ENCODE data around the gene YIPF1. TPM values are rescaled to one million over a fixed set of nuclear protein-coding genes. Genes with fewer than 3 reads are reported as not detected.

The YIPF1 gene
- total and polyA plus RNA-seq, 2 experiments from 2014 or later, result 27.7 to 34.0 TPM

DNA sequence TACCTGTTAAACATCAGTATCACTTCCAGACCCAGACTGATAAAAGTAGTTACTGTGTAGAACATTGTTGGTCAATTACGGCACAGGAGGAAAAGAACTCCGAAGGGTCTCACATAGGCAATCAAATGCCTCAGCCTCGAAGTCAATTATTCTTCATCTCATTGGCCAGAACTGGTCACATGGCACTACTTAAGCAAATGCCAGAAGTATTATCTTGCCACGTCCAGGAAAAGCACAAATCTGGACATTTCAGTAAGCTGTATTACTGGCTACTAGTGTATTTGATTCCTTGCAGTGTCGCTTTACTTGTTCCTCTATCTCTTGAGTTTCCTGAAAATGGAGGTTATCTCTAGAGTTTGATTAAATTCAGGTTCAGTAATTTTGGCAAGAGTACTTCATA is 28.7 kb upstream of the YIPF1 start:
- Histone ChIP-seq H3K4me2 (no peak overlapping the region), H3K36me3 (replicated peaks; ENCODE audit: insufficient read depth, low read depth) (no peaks in the 10 kb centered on the region), H3K79me2 (no peaks in the 10 kb centered on the region), H3K4me3 (no peak overlapping the region), H3K9me3 (ENCODE audit: low read depth) (no peaks in the 10 kb centered on the region), H4K20me1 (ENCODE audit: insufficient read depth, poor library complexity, severe bottlenecking) (no peaks in the 10 kb centered on the region), H3K4me1 (ENCODE audit: insufficient read depth) (peaks cover 3% of the 10 kb centered on the region), H3K9me2 (replicated peaks; ENCODE audit: insufficient read depth) (no peaks in the 10 kb centered on the region), H3K27ac (peak overlapping the region; percentile 72), H3K27me3 (no peaks in the 10 kb centered on the region), H2AFZ (no peak overlapping the region)
- 83% methylated on average over 5 of the region's 5 CpGs for WGBS (ENCODE audit: low lambda C conversion rate, missing lambda C conversion rate)
- TF ChIP-seq EZH2 (IDR thresholded peaks at IDR 0.05; ENCODE audit: borderline replicate concordance) (no peak), EZH2phosphoT487 (IDR thresholded peaks at IDR 0.05; ENCODE audit: low read depth, severe bottlenecking, unreplicated experiment) (no peak)
- TF ChIP-seq, protein P1, sequence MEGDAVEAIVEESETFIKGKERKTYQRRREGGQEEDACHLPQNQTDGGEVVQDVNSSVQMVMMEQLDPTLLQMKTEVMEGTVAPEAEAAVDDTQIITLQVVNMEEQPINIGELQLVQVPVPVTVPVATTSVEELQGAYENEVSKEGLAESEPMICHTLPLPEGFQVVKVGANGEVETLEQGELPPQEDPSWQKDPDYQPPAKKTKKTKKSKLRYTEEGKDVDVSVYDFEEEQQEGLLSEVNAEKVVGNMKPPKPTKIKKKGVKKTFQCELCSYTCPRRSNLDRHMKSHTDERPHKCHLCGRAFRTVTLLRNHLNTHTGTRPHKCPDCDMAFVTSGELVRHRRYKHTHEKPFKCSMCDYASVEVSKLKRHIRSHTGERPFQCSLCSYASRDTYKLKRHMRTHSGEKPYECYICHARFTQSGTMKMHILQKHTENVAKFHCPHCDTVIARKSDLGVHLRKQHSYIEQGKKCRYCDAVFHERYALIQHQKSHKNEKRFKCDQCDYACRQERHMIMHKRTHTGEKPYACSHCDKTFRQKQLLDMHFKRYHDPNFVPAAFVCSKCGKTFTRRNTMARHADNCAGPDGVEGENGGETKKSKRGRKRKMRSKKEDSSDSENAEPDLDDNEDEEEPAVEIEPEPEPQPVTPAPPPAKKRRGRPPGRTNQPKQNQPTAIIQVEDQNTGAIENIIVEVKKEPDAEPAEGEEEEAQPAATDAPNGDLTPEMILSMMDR (IDR thresholded peaks at IDR 0.05; ENCODE audit: poor library complexity), result no peak
- DNase-seq (ENCODE audit: low spot score), result no peak

DNA sequence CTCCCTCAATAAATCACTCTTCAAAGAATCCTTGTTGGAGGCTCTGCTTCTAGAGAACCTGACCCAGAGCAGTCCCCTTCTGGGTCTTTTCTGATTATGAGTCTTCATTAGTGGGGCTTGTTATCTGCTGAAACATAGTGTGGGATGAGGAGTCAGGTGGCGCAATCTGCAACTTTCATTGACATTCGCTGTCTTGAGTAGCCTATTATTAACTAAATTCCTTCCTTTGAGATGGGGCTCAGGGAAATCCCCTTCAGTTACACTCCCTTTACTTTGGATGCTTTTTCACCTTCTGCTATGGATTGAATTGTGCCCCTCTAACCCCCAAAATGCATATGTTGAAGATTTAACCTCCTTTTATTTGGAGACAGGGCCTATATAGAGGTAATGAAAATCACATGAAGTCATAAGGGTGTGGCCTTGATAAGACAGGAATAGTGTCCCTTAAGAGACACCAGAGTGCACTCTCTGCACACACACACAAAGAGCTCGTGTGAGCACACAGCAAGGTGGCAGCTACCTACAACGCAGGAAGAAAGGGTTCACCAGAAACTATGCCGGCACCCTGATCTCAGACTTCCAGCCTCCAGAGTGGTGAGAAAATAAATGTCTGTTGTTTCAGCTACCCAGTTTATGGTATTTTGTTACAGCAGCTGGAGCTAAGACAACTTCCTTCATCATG is 23.9 kb upstream of the YIPF1 start:
- WGBS (ENCODE audit: low lambda C conversion rate, missing lambda C conversion rate), result 76% methylated on average over 5 of the region's 5 CpGs
- no peak for DNase-seq (ENCODE audit: low spot score)

DNA sequence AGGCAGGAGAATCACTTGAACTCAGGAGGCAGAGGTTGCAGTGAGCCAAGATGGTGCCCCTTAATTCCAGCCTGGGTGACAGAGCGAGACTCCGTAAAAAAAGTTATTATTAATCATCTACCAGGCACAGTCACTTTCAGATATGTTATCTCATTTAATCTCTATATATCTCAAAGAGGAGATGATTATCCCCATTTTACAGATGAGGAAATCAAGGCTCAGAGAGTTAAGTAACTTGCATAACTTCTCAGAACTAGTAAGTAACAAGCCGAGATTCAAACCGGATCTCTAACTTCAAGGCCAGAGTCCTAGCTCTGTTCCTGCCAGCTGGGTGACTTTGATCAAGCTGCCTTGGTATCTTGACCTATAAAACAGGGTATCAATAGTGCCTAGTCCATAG is 21.8 kb upstream of the YIPF1 start:
- no peaks in the 10 kb centered on the region for H3K9me3 ChIP-seq (ENCODE audit: low read depth)
- WGBS (ENCODE audit: low lambda C conversion rate, missing lambda C conversion rate), result 96% methylated on average over 4 of the region's 4 CpGs
- DNase-seq (ENCODE audit: low spot score), result no peak
- H3K27ac ChIP-seq, result no peak overlapping the region
- H3K27me3 ChIP-seq, result no peaks in the 10 kb centered on the region
- H3K9me2 ChIP-seq (replicated peaks; ENCODE audit: insufficient read depth), result no peaks in the 10 kb centered on the region
- H3K79me2 ChIP-seq, result no peaks in the 10 kb centered on the region
- H4K20me1 ChIP-seq (ENCODE audit: insufficient read depth, poor library complexity, severe bottlenecking), result no peaks in the 10 kb centered on the region
- H2AFZ ChIP-seq, result no peak overlapping the region
- no peaks in the 10 kb centered on the region for H3K36me3 ChIP-seq (replicated peaks; ENCODE audit: insufficient read depth, low read depth)
- no peak overlapping the region for H3K4me3 ChIP-seq
- H3K4me2 ChIP-seq, result no peak overlapping the region
- H3K4me1 ChIP-seq (ENCODE audit: insufficient read depth), result peaks cover 13% of the 10 kb centered on the region
- TF ChIP-seq, protein P1 (IDR thresholded peaks at IDR 0.05; ENCODE audit: poor library complexity), result no peak
- TF ChIP-seq EZH2 (IDR thresholded peaks at IDR 0.05; ENCODE audit: borderline replicate concordance) (no peak), EZH2phosphoT487 (IDR thresholded peaks at IDR 0.05; ENCODE audit: low read depth, severe bottlenecking, unreplicated experiment) (no peak)

More for the DNA sequence above, 23.9 kb upstream of the YIPF1 start:
- no peak overlapping the region for H3K4me3 ChIP-seq
- no peaks in the 10 kb centered on the region for H4K20me1 ChIP-seq (ENCODE audit: insufficient read depth, poor library complexity, severe bottlenecking)
- no peaks in the 10 kb centered on the region for H3K27me3 ChIP-seq
- H3K4me2 ChIP-seq, result no peak overlapping the region
- peaks cover 13% of the 10 kb centered on the region for H3K4me1 ChIP-seq (ENCODE audit: insufficient read depth)
- no peak for TF ChIP-seq EZH2 (IDR thresholded peaks at IDR 0.05; ENCODE audit: borderline replicate concordance)
- TF ChIP-seq, protein P1 (IDR thresholded peaks at IDR 0.05; ENCODE audit: poor library complexity), result no peak
- no peak for TF ChIP-seq EZH2phosphoT487 (IDR thresholded peaks at IDR 0.05; ENCODE audit: low read depth, severe bottlenecking, unreplicated experiment)
- H3K9me2 ChIP-seq (replicated peaks; ENCODE audit: insufficient read depth), result no peaks in the 10 kb centered on the region
- H2AFZ ChIP-seq, result no peak overlapping the region
- H3K36me3 ChIP-seq (replicated peaks; ENCODE audit: insufficient read depth, low read depth), result no peaks in the 10 kb centered on the region
- no peak overlapping the region for H3K27ac ChIP-seq
- H3K79me2 ChIP-seq, result no peaks in the 10 kb centered on the region
- H3K9me3 ChIP-seq (ENCODE audit: low read depth), result no peaks in the 10 kb centered on the region
